Measurements from ENCODE around the gene SLC35F6.

DNA sequence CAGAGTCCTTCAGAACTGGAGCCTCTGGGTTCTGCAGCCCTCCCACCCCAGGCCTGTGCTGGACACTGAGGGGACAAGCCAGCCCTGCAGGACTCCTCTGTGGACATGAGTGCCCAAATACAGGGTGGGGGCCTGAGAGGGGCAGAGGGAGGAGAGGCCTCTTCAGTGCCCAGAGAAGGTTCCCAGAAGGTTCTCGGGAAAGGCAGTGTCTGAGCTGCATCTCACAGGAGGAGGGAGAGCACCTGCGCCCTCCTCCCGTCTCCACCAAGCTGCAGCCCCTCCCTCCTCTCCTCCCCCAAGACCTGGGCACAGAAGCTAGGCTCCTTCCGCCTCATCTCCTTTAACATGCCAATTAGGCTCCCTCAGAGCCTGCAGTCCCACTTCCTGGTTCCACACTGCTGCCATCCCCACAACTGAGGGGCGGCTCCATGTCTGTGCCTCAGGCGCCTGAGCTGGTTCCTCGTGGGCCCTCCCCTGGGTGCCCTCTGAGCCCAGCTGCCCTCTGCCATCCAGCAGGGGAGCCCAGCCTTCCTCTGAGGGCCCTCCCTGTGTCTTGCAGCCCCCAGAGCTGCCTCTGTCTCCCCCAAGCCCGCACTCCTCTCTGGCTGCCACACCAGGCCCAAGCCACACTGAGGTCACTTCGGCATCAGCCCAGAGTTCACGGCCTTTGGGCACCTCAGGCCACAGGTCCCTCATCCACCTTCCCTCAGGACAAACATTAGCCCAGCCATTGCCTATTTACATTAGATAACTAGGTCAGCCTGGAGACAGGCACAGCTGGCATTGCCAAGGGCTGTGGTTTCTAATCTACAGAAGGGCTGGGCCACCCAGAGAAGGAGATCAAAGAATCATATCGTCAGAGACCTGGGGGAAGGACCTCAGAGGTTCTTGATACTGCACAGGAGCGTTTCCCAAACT lies 42.7 kb upstream of the SLC35F6 start:
- TF ChIP-seq, protein P1, sequence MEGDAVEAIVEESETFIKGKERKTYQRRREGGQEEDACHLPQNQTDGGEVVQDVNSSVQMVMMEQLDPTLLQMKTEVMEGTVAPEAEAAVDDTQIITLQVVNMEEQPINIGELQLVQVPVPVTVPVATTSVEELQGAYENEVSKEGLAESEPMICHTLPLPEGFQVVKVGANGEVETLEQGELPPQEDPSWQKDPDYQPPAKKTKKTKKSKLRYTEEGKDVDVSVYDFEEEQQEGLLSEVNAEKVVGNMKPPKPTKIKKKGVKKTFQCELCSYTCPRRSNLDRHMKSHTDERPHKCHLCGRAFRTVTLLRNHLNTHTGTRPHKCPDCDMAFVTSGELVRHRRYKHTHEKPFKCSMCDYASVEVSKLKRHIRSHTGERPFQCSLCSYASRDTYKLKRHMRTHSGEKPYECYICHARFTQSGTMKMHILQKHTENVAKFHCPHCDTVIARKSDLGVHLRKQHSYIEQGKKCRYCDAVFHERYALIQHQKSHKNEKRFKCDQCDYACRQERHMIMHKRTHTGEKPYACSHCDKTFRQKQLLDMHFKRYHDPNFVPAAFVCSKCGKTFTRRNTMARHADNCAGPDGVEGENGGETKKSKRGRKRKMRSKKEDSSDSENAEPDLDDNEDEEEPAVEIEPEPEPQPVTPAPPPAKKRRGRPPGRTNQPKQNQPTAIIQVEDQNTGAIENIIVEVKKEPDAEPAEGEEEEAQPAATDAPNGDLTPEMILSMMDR (IDR thresholded peaks at IDR 0.05) = no peak
- TF ChIP-seq POLR2AphosphoS5 (IDR thresholded peaks at IDR 0.05) = no peak
